GM19099 (cell line): ENCODE measurements around the gene TOX2.

Experiments
- POLR2A ChIP-seq: IDR thresholded peaks from 3 replicates; pipeline ENCODE4 v1.6.1; 2011; ENCODE audit warnings: low read depth; ENCODE audit not compliant: insufficient read length; ENCODE audit errors: extremely low read depth

The TOX2 gene

GRCh38 chr20:44111712-44112335 lies 197.2 kb downstream of the TOX2 start:
- no peak for TF ChIP-seq POLR2A

- no peak for TF ChIP-seq POLR2A
Measured at GRCh38 chr20:44112456-44112855, 197.8 kb downstream of the TOX2 start.

GRCh38 chr20:44112889-44113617 lies 198.4 kb downstream of the TOX2 start:
- TF ChIP-seq POLR2A, result no peak

GRCh38 chr20:44113618-44114376 lies 199.1 kb downstream of the TOX2 start:
- no peak for TF ChIP-seq POLR2A

- TF ChIP-seq POLR2A, result no peak
Measured at GRCh38 chr20:44115181-44115580, 200.5 kb downstream of the TOX2 start.

GRCh38 chr20:44115762-44116644 lies 201.4 kb downstream of the TOX2 start:
- no peak for TF ChIP-seq POLR2A

GRCh38 chr20:44117296-44118184 lies 202.9 kb downstream of the TOX2 start:
- TF ChIP-seq POLR2A, result no peak

GRCh38 chr20:44118185-44119033 lies 203.8 kb downstream of the TOX2 start:
- no peak for TF ChIP-seq POLR2A
